Effector CD8-positive, alpha-beta T cell (primary cell): ENCODE results near the gene CEMP1.
"Not testable (repeated sequence)": the region's sequence is repeated elsewhere in the genome, so short reads cannot be mapped to it uniquely, and the experiment has no call there.

Source experiments
- DNase-seq: peaks from one replicate; lab custom pipeline; 2025; lab: John Stamatoyannopoulos, UW
- total RNA-seq, 4 experiments: gene quantifications; one replicate each; lab custom pipeline; 2026; lab: John Stamatoyannopoulos, UW

The CEMP1 gene, protein sequence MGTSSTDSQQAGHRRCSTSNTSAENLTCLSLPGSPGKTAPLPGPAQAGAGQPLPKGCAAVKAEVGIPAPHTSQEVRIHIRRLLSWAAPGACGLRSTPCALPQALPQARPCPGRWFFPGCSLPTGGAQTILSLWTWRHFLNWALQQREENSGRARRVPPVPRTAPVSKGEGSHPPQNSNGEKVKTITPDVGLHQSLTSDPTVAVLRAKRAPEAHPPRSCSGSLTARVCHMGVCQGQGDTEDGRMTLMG
- 0.27 to 1.2 (median 0.84) reads per million in 4 experiments for total RNA-seq

DNA sequence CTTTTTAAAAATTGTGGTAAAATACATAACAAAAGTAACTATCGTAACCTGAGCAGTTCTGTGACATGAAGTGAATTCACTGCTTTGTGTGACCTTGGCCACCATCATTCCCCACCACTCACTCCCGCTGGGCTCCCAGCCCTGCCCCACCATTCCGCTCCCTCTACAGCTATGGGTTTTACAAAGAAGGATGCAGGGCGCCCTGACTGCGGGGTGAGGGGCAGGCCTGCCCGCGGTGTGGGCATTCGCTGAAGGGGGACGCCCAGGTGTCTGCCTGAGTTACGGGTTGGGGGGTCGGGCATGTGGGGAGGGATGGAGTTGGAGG is at the start of gene CEMP1:
CEMP1 (minus strand) TSS at position 38 of the 325 bp plus-strand sequence. CDS start 335 bp downstream, outside the sequence.
- DNase-seq, result no peak

DNA sequence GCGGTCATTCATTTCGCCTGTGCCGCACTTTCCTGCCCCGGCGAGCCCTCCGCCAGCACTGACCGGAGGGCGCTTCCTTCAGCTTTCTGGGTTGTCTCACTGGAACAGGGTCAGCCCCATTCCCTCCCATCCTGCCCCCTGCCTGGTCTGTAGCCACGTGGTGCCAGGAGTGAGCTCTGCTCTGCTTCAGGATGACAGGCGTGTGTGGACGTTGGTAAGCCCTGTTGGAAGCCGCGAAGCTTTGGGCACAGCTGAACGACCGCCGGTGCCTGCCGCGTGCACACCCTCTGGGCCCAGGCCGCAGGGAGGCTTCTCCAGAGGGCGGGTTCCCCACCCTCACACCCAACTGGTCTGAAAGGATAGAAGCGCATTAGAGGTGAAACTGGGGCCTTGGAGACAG is 49.6 kb upstream of the CEMP1 start:
- not testable (repeated sequence) for DNase-seq

DNA sequence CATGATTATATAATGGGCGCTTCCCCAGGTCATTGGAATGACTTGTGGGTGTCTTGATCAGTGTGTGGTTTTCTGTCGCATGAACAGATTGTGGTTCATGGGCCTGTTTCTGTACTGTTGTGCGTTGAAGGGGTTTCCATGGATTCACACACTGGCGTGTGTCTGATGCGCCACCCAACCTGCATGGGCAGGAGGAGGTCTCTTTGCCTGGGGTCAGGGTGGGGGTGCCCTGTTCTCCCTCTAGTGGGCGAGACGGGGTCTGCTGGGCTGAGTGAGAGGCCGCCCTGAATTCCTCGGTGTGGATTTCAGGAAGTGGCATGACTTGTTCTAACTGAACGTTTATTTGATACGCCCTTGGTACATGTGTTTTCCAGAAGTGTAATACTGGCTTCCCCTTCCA is 48.9 kb upstream of the CEMP1 start:
- DNase-seq, result not testable (repeated sequence)

DNA sequence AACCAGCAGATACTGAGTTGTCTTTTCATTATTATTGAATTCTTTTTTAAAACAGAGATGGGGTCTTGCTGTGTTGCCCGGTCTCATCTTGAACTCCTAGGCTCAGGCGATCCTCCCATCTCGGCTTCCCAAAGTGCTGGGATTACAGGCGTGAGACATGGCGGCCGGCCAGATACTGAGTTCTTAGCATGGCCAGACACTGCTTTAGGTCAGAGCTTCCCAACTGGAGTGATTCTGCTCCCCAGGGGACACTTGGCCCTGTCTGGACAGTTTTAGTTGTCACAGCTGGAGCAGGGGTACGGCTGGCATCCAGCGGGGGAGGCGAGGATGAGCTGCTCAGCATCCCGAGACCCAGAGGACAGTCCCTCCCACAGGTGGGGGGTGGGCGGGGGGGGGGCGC is 47.7 kb upstream of the CEMP1 start:
- DNase-seq, result not testable (repeated sequence)

DNA sequence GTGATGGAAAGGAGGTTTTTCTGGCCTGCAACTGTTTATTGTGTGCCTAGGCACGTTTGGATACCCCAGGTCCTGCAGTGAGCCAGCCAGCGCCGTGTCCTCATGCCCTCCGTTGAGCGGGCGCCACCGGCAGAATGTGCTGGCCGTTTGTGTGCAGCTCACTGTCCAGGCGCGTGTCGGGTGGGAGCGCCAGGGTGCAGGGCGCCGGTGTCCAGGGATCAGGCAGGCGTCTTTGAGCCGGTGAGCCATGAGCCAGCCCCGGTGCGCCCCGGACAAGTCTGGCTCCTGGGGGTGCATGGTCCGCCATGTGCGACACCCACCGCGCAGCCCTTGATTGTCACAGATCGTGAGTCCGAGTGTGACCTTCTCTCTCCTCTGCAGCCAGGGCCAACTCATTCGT is 45.8 kb upstream of the CEMP1 start:
- DNase-seq, result not testable (repeated sequence)

DNA sequence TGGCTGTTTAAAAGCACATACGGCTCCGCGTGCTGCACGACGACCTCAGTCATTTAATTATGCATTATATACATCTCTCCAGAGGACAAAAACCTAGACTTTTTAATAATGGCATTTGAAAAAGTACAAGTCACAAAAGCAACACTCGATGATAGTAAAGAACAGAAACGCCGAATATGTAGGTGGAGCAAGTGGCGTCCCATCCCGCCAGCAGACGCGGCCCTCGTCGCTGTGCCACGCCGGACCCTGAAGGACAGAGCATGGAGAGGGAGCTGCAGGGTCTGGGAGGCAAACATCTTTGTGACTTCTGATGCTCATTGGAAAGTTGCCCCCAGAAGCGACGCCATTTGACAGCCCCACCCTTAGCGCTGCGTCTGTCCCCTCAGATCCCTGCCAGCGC is 44.6 kb upstream of the CEMP1 start:
- not testable (repeated sequence) for DNase-seq

DNA sequence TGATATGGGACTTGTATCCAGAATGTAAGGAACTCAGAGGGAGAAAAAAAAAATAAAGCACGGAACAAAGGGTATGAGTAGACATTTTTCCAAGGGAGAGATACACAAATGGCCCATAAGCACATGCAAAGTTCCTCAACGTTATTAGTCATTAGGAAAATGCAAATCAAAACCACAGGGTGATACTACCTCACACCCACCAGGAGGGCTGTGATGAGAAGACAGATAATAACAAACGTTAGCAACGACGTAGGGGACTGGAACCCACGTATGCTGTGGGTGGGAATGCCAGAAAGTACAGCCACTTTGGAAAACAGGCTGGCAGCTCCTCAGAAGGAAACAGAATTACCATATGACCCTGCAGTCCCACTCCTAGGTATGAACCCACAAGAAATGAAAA is 41.5 kb upstream of the CEMP1 start:
- DNase-seq, result not testable (repeated sequence)

DNA sequence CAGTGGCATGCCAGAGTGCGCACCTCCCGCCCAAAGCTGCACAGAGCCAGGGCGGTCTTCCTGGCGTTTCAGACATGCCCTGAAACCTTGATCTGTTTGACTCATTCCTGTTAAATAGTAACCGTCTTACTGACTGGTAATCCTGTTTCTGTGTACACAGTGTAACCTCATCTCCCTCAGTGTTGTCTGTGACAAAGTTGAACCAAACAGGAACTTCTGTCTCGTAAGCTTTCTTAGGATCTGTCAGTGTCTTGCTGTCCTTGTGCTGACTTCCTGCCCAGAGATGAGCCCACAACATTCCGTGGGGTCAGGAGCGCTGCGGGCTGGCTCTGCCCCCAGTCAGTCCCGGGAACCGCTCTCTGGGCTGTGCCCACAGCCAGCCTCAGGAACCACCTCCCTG is 37.4 kb upstream of the CEMP1 start:
- not testable (repeated sequence) for DNase-seq

DNA sequence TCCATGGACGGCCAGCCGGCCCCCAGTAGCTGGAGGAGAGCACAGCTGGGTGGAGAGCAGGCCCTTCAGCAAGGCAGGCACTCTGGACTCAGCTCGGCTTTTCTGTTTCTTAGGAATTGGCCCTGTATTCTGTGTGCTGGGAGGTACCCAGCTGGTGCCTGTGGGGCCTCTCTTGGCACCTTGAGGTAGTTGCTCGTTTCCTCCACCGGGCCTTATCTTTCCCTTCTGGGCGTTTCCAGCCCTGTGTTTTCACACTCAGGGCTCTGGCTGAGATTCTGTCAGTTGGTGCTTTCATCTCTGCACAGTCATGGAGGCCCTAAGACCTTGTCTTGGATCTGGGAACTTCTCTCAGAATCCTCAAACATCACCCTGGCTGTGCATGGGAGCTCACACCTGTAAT is 36.3 kb upstream of the CEMP1 start:
- not testable (repeated sequence) for DNase-seq

DNA sequence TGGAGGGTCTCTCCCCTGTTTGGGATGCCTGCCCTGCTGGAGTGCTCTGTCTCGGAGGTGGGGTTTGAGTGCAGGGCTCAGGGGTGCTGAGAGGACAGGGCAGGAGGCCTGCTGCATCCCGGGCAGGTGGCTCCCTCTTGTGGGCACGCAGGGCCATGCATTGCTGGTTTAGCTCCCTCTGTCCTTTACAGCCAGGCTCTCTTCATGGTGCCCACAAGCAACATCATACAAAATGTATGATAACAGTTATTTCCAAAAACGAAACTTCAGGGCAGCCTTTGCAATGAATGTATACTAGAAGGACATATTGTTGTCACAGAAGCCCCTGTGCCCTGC is 29.6 kb upstream of the CEMP1 start:
- not testable (repeated sequence) for DNase-seq

DNA sequence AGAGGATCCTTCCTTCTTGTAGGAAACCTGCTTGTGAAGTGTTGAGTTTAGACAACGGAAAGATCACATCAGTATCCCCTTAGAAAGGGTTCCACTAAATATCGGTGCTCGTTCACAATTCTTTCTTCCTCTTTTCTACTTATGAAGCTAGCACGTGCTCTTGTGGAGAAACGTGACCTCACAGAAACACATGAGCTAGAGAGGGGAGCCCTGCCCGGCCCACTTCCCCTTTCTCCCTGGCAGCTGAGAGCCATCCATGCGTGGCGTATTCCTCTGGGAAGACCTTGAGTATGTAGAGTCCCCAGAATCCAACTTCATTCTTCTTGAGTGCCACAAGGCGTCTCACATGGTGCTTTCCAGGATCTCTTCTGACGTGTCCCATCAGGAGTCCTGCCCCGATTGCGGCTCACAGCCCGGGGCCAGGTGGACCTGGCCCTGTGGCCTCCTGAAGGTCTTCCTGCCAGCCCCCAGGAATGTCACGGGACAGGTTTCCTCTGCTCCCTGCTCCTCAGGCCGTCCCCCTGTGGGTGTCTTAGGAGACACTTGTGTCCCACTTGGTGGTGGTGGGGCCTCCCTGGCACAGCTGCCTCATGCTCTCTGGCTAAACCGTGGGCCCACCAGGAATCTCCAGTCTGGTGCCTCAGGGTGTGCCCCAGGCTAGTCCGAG is 29.1 kb upstream of the CEMP1 start:
- DNase-seq, result not testable (repeated sequence)

DNA sequence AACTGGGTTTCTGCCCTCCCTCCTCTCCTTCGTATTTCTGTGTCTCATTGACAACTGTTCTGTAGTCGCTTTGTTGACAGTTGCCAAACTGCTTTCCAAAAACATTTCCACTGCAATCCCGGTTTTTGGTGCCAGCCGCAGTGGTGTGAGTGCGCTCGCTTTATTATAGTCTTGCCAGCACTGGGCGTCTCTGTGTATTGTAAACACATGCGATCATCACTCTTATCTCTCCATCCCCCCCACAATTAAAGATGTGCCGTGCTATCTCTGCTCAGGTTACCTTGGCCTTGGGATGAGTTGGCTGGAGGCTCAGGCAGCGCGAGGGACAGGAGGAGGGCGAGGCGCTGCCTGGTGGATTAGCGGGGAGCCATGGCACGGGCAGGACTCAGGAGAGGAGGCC is 25.9 kb upstream of the CEMP1 start:
- DNase-seq, result not testable (repeated sequence)

DNA sequence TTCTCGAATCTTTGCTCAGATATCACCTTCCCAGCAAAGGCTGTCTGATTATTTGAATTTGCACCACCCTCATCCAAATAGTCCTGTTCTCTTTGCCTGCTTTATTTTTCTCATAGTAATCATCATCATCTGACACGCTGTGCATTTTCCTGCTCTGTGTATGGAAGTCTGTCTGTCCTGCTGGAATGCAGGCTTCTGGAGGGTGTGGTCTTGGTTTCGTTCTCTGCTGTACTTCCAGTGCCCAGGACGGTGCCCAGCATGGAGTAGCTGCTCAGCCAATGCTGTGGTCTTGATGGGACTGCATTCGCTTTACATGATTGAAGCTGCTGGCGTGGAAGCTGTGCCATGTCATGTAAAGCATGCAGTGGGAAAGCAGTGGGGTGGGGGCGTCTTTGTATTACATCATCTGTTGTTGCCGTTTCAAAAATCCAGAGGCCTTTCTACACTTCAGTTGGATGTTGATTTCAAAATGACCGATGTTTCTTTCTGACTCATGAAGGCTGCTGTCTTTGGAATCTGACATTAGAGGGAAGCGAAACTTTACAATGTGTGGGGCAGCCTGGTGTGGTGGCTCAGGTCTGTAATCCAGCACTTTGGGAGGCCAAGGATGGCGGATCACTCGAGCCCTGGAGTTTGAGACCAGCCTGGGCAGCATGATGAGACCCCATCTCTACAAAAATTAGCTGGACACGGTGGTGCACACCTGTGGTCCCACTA is 23.7 kb upstream of the CEMP1 start:
- not testable (repeated sequence) for DNase-seq

DNA sequence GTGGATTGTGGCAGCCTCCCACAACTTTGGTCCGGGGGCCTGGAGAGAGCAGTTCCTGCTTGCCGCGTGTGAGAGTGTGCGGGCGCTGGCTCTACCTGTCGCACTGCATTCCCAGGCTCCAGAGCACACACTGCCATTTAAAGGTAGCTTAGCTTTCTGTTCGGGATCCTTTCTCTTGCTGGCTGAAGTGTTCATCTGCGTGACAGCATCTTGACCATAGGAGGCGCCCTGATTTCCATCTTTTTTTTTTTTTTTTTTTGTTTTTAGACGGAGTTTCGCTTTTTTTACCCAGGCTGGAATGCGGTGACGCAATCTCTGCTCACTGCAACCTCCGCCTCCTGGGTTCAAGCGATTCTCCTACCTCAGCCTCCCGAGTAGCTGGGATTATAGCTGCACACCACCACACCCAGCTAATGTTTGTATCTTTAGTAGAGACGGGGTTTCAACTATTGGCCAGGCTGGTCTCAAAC is 20.2 kb upstream of the CEMP1 start:
- not testable (repeated sequence) for DNase-seq

DNA sequence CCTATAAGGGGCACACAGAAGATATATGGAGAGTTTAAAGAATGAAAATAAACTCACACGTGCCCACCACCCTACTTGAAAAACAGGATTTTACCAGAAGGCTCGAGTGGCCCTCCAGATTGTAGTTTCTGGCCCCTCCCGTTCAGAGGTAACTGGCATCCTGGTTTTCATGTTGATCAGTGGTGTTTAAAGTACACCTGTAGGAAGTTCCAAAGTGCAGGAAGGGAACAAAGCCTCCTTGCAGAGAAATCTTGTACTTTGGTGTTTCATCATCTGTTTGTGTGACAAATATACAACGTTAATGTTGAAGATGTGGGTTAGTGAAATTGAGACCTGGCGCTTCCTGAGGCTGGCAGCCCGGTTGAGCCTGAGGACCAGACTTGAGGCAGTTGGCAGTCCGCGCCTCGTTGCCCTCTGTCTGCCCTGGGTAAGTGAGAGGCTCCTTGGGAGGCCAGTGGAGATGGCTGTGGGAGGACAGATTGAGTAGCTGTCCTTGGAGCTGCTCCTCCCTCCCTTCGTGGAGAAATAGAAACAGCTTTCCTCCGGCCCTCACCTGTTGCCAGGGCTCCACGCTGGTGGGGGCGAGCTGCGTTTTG is 19.2 kb upstream of the CEMP1 start:
- DNase-seq, result not testable (repeated sequence)

DNA sequence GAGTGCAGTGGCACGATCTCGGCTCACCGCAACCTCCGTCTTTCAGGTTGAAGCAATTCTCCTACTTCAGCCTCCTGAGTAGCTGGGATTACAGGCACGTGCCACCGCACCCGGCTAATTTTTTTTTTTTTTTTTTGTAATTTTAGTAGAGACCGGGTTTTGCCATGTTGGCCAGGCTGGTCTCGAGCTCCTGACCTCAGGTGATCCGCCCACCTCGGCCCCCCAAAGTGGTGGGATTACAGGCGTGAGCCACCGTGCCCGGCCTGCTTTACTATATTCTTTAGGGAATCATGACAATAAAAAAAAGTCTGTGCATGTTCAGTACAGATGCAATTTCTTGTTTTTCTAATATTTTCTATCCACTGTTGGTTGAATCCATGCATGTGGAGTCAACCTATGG is 12.6 kb upstream of the CEMP1 start:
- DNase-seq, result not testable (repeated sequence)

DNA sequence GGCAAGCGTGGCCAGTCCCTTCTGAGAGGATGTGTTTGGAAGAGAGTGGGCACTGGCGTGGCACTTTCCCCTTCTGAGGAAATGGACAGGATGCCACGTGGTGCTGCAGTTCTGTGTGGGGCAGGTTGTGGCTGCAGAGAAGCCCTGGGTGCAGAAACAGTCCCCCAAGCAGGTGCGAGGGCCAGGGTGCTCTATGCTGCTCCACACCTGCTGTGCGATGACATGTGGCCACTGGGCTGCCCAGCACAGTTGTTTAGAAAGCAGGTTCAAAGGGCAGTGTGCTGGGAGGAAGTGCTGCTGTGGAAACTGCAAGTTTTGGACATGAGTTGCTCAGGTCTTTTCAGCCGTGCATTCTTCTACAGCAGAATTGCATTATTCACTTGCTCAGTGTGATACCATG is 10.2 kb upstream of the CEMP1 start:
- not testable (repeated sequence) for DNase-seq

DNA sequence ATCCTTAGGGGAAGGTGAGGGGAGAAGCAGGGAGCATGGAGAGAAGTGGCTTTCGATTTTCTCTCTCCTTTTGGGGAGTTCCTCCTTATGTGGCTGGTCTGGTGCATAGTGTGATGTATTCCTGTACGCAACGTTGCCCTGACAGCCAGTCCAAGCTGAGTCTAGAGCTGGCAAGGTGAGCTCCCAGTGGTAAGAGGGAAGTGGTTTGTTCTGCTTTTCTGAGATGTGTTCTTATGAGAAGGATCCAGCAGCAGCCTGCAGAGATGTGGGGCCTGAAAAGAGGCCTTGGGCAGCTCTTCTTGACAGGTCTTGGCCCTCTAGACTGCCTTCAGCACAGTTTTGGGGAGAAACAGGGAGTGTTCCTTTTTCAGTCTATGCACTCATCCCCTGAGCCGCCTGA is 9.7 kb upstream of the CEMP1 start:
- DNase-seq, result not testable (repeated sequence)

DNA sequence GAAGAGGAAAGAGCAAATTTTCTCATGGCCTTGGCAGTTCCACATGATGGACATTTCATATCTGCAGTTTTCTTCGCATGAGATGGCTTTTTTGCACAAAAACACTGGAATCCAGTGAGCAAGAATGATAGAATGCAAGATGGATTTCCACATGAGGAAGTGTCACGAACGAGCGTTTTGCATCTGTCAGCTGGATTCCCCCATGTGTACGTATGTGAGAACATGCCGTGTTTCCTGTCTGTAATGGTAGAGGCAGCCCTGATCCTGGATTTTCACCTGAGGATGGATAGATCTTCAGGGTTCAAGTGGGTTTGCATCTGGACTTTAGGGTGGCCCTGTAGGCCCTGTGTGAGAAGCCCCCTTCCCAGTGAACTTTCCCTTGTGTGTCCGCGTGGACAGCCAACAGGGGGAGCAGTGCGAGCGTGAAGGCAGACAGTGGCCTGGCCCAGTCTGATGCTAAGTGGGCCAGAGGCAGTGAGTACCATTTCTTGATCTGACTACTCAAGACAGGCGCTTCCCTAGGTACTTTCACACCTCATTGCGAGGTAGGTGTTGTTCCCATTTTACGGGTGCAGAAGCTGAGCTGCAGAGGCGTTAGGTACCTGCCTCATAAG is 8.7 kb upstream of the CEMP1 start:
- not testable (repeated sequence) for DNase-seq

DNA sequence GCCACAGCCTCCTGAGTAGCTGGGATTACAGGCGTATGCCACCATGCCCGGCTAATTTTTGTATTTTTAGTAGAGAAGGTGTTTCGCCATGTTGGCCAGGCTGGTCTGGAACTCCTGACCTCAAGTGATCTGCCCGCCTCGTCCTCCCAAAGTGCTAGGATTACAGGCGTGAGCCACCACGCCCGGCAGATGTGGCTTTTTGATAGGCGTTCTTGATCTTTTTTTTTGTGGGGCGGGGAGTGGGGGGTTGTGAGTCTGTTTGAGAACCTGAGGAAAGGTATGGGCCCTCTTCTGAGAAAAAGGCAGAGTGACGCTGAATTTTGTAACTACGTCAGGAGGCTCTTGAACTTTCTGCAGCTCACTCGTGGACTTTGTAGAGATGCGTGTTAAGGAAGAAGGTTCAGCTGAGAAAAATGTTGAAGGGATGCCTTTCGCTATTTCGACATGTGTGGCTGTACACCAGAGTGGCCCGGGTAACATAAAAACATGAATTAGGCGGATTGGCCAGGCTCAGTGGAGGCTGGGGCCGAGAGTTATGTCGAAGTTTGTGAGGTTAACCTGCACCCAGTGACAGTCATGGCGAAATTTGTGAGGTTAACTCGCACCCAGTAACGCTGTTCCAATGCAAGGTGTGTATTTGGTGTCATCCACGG is 8.1 kb upstream of the CEMP1 start:
- not testable (repeated sequence) for DNase-seq
